OCI-LY3 (cell line): ENCODE results near the gene WDR46.
A peak's percentile ranks its signal among the peaks of the same experiment; 100 is the strongest.

Experiments
- H2AFZ ChIP-seq: fragments of 200-600, 300-600 bp; shearing (Covaris generic); 2 replicates; pipeline ENCODE4 v1.6.0; 2014; ENCODE audit warnings: antibody characterized with exemption, low read depth, low read length
- H3K27ac ChIP-seq: fragments of 200-600, 300-600 bp; sonication (generic); 2 replicates; pipeline ENCODE4 v1.5.1; 2014; ENCODE audit warnings: mild to moderate bottlenecking, low read length, moderate library complexity, mixed read lengths
- H3K27me3 ChIP-seq: fragments of 200-600, 300-600 bp; sonication (generic); 2 replicates; pipeline ENCODE4 v1.6.1; 2014; ENCODE audit warnings: low read depth, low read length, mixed read lengths
- H3K36me3 ChIP-seq: fragments of 200-600, 300-600 bp; sonication (generic); replicated peaks from 2 replicates; pipeline ENCODE3; 2014; ENCODE audit warnings: low read depth, low read length, mixed read lengths
- H3K4me1 ChIP-seq: fragments of 300-600, 200-600 bp; sonication (generic); 2 replicates; pipeline ENCODE4 v1.6.1; 2014; ENCODE audit warnings: low read length, mixed read lengths
- H3K4me2 ChIP-seq: fragments of 200-600, 300-600 bp; sonication (generic); 2 replicates; pipeline ENCODE4 v1.6.1; 2014; ENCODE audit warnings: low read length, mixed read lengths
- H3K4me3 ChIP-seq: fragments of 300-600, 200-600 bp; sonication (generic); 2 replicates; pipeline ENCODE4 v1.5.1; 2014; ENCODE audit warnings: antibody characterized with exemption, mild to moderate bottlenecking, low read length, moderate library complexity
- H3K79me2 ChIP-seq: fragments of 300-600, 200-600 bp; shearing (Covaris generic); 2 replicates; pipeline ENCODE4 v1.6.1; 2014; ENCODE audit warnings: mild to moderate bottlenecking, low read length, mixed read lengths
- H3K9ac ChIP-seq: fragments of 300-600, 200-600 bp; shearing (Covaris generic); 2 replicates; pipeline ENCODE4 v1.6.0; 2014; ENCODE audit warnings: mild to moderate bottlenecking, low read length, moderate library complexity
- H3K9me3 ChIP-seq: fragments of 200-600, 300-600 bp; shearing (Covaris generic); 2 replicates; pipeline ENCODE4 v1.6.1; 2014; ENCODE audit warnings: low read length, mixed read lengths; ENCODE audit not compliant: insufficient read depth
- H4K20me1 ChIP-seq: fragments of 200-600, 300-600 bp; sonication (generic); 2 replicates; pipeline ENCODE4 v1.6.1; 2016; ENCODE audit warnings: low read length, mixed read lengths; ENCODE audit not compliant: insufficient read depth
- EZH2phosphoT487 ChIP-seq: fragments of 200-600 bp; shearing (Covaris generic); IDR thresholded peaks from 2 replicates; pipeline ENCODE4 v1.6.1; 2018; ENCODE audit warnings: antibody characterized with exemption, mixed run types, low read depth
- TF ChIP-seq, protein P1 (sequence below): fragments of 200-600, 300-600 bp; sonication (generic); IDR thresholded peaks from 2 replicates; pipeline ENCODE4 v1.5.1; 2014; ENCODE audit warnings: antibody characterized with exemption, low read length, low read depth

Gene WDR46

DNA sequence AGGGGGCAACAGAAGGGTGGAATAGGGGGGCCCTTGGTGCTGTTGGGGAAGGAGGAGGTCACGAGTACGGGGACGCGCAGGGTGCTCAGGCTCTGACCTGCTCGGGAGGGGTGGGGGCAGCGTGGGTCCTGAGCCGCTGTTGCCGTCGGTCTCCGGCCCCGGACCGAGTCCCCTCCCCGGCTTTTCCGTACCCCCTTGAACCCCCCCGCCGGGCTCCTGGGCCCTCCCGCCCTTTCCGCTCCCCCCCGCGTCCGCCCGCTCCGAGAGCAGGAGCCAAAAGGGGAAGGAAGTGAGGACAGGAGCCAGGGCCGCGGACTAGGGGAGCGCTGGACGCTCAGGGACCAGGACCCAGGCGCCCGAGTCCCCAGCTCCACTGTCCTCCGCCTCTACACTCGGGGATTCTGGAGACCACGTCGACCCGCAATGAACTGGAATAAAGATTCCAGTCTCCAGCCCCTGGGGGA lies 9.8 kb upstream of the WDR46 start, which contains the start of gene RGL2:
RGL2 (minus strand) TSS at position 170 of the 464 bp plus-strand sequence. CDS start 332 bp downstream, outside the sequence.
- TF ChIP-seq, protein P1, sequence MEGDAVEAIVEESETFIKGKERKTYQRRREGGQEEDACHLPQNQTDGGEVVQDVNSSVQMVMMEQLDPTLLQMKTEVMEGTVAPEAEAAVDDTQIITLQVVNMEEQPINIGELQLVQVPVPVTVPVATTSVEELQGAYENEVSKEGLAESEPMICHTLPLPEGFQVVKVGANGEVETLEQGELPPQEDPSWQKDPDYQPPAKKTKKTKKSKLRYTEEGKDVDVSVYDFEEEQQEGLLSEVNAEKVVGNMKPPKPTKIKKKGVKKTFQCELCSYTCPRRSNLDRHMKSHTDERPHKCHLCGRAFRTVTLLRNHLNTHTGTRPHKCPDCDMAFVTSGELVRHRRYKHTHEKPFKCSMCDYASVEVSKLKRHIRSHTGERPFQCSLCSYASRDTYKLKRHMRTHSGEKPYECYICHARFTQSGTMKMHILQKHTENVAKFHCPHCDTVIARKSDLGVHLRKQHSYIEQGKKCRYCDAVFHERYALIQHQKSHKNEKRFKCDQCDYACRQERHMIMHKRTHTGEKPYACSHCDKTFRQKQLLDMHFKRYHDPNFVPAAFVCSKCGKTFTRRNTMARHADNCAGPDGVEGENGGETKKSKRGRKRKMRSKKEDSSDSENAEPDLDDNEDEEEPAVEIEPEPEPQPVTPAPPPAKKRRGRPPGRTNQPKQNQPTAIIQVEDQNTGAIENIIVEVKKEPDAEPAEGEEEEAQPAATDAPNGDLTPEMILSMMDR, result no peak
- no peak for TF ChIP-seq EZH2phosphoT487
- no peak within 1 kb of the TSS for H2AFZ ChIP-seq
- no peaks in the 10 kb centered on the region for H4K20me1 ChIP-seq
- H3K27ac ChIP-seq, result peak within 1 kb of the TSS; percentile 98
- H3K4me2 ChIP-seq, result peak within 1 kb of the TSS; percentile 100
- H3K9me3 ChIP-seq, result no peaks in the 10 kb centered on the region
- peaks cover 16% of the 10 kb centered on the region for H3K4me1 ChIP-seq
- peak within 1 kb of the TSS; percentile 95 for H3K9ac ChIP-seq
- H3K36me3 ChIP-seq, result peaks cover 13% of the 10 kb centered on the region
- H3K79me2 ChIP-seq, result peaks cover 4% of the 10 kb centered on the region; the same call in 1 of the 2 replicates
- H3K4me3 ChIP-seq, result peak within 1 kb of the TSS; percentile 99
- no peaks in the 10 kb centered on the region for H3K27me3 ChIP-seq

GRCh38 chr6:33297956-33298772 lies 9.1 kb upstream of the WDR46 start:
- H4K20me1 ChIP-seq, result no peaks in the 10 kb centered on the region
- no peak overlapping the region for H2AFZ ChIP-seq

GRCh38 chr6:33297406-33297955 lies 8.4 kb upstream of the WDR46 start:
- Histone ChIP-seq H3K9ac (peak overlapping the region; percentile 95), H3K4me2 (peak overlapping the region; percentile 100), H3K9me3 (no peaks in the 10 kb centered on the region), H2AFZ (no peak overlapping the region), H3K27ac (peak overlapping the region; percentile 98), H3K4me1 (peaks cover 16% of the 10 kb centered on the region), H3K4me3 (peak overlapping the region; percentile 99), H3K79me2 (peaks cover 4% of the 10 kb centered on the region; the same call in 1 of the 2 replicates), H4K20me1 (no peaks in the 10 kb centered on the region), H3K27me3 (no peaks in the 10 kb centered on the region), H3K36me3 (peaks cover 13% of the 10 kb centered on the region)
- TF ChIP-seq EZH2phosphoT487, result no peak
- TF ChIP-seq, protein P1, result no peak

More at GRCh38 chr6:33297956-33298772, 9.1 kb upstream of the WDR46 start:
- Histone ChIP-seq H3K9ac (peak overlapping the region; percentile 95), H3K27ac (peak overlapping the region; percentile 98), H3K9me3 (no peaks in the 10 kb centered on the region), H3K27me3 (no peaks in the 10 kb centered on the region), H3K79me2 (peaks cover 4% of the 10 kb centered on the region; the same call in 1 of the 2 replicates), H3K36me3 (peaks cover 11% of the 10 kb centered on the region), H3K4me3 (peak overlapping the region; percentile 99), H3K4me1 (peaks cover 16% of the 10 kb centered on the region), H3K4me2 (peak overlapping the region; percentile 100)
- TF ChIP-seq, protein P1, result no peak
- no peak for TF ChIP-seq EZH2phosphoT487

- TF ChIP-seq, protein P1, result no peak
- no peak for TF ChIP-seq EZH2phosphoT487
- Histone ChIP-seq H3K36me3 (peaks cover 15% of the 10 kb centered on the region), H3K9me3 (no peaks in the 10 kb centered on the region), H3K4me3 (peak overlapping the region; percentile 99), H3K27ac (peak overlapping the region; percentile 98), H3K4me2 (peak overlapping the region; percentile 100), H2AFZ (no peak overlapping the region), H3K27me3 (no peaks in the 10 kb centered on the region), H4K20me1 (no peaks in the 10 kb centered on the region), H3K79me2 (peaks cover 4% of the 10 kb centered on the region; the same call in 1 of the 2 replicates), H3K9ac (peak overlapping the region; percentile 95), H3K4me1 (peaks cover 16% of the 10 kb centered on the region)
Observed at GRCh38 chr6:33296797-33297405, 7.9 kb upstream of the WDR46 start.
